IMR-90 (cell line): ENCODE measurements around the gene MIER2. TPM values are rescaled to one million over a fixed set of nuclear protein-coding genes. Genes with fewer than 3 reads are reported as not detected.

ENCODE experiments used
- ATAC-seq: fragments of 200-7000 bp; cut with Tn5 transposase; 2 replicates; pipeline ENCODE4 v1.9.1; 2020; ENCODE audit warnings: low read depth, mild to moderate bottlenecking, moderate library complexity
- BruUV-seq: library from RNA; stranded (reverse); fragments of 400-500 nt; replicated peaks from 2 replicates; lab custom pipeline; 2021; lab: Mats Ljungman, UMichigan
- CTCF ChIA-PET: fragments of 300-600 bp; formaldehyde crosslinking; extraction: SDS; loops from one replicate; lab custom pipeline; 2021; ENCODE audit warnings: antibody characterized with exemption; lab: Yijun Ruan, JAX
- POLR2A ChIA-PET: fragments of 300-600 bp; sonication (Branson Sonifier 250); formaldehyde crosslinking; loops from one replicate; lab custom pipeline; 2022; ENCODE audit warnings: antibody characterized with exemption; ENCODE audit not compliant: unreplicated experiment; lab: Charles Lee
- DNase-seq: peaks from one replicate; pipeline ENCODE4 v3.0.0; 2013
- H2AFZ ChIP-seq: replicated peaks from 2 replicates; pipeline ENCODE3; 2013; ENCODE audit warnings: low read length, mild to moderate bottlenecking; ENCODE audit not compliant: poor library complexity
- H2AK5ac ChIP-seq: 2 replicates; pipeline ENCODE4 v1.6.1; 2013; ENCODE audit warnings: low read depth, low read length, inconsistent platforms
- H2AK9ac ChIP-seq: replicated peaks from 2 replicates; pipeline ENCODE3; 2013; ENCODE audit warnings: mild to moderate bottlenecking, low read depth, low read length, moderate library complexity; ENCODE audit not compliant: poor library complexity
- H2BK120ac ChIP-seq: 2 replicates; pipeline ENCODE4 v1.6.1; 2013; ENCODE audit warnings: low read depth, low read length, inconsistent platforms
- H2BK15ac ChIP-seq: 3 replicates; pipeline ENCODE4 v1.6.1; 2013; ENCODE audit warnings: low read depth, low read length, inconsistent platforms
- H2BK20ac ChIP-seq: 2 replicates; pipeline ENCODE4 v1.6.1; 2013; ENCODE audit warnings: low read depth, mild to moderate bottlenecking, inconsistent platforms, low read length, moderate library complexity
- H2BK5ac ChIP-seq: 2 replicates; pipeline ENCODE4 v1.6.1; 2013; ENCODE audit warnings: mild to moderate bottlenecking, low read depth, low read length, inconsistent platforms; ENCODE audit not compliant: poor library complexity, severe bottlenecking
- H3K14ac ChIP-seq: replicated peaks from 2 replicates; pipeline ENCODE4 v1.6.1; 2013; ENCODE audit warnings: low read depth, low read length, inconsistent platforms
- H3K18ac ChIP-seq: 2 replicates; pipeline ENCODE4 v1.6.1; 2013; ENCODE audit warnings: low read depth, low read length, control low read depth
- H3K23ac ChIP-seq: 2 replicates; pipeline ENCODE4 v1.6.1; 2013; ENCODE audit warnings: low read depth, low read length, inconsistent platforms
- H3K27ac ChIP-seq: 2 replicates; pipeline ENCODE4 v1.5.1; 2013; ENCODE audit warnings: mild to moderate bottlenecking, control low read depth, low read length; ENCODE audit not compliant: insufficient read depth
- H3K27me3 ChIP-seq: 2 replicates; pipeline ENCODE4 v1.6.1; 2013; ENCODE audit warnings: low read length; ENCODE audit not compliant: control insufficient read depth, insufficient read depth
- H3K36me3 ChIP-seq: 2 replicates; pipeline ENCODE4 v1.6.1; 2013; ENCODE audit warnings: low read length, mixed read lengths; ENCODE audit not compliant: control insufficient read depth, insufficient read depth
- H3K4ac ChIP-seq: 2 replicates; pipeline ENCODE4 v1.6.1; 2013; ENCODE audit warnings: low read depth, low read length, inconsistent platforms
- H3K4me1 ChIP-seq: 2 replicates; pipeline ENCODE4 v1.6.1; 2013; ENCODE audit warnings: low read length, mixed read lengths; ENCODE audit not compliant: control insufficient read depth, insufficient read depth
- H3K4me2 ChIP-seq: 2 replicates; pipeline ENCODE4 v1.6.1; 2013; ENCODE audit warnings: low read depth, mild to moderate bottlenecking, control low read depth, low read length, moderate library complexity
- H3K4me3 ChIP-seq: 2 replicates; pipeline ENCODE4 v1.5.1; 2013; ENCODE audit warnings: low read depth, mild to moderate bottlenecking, control low read depth, low read length, moderate library complexity; ENCODE audit not compliant: insufficient read depth
- H3K56ac ChIP-seq: 2 replicates; pipeline ENCODE4 v1.6.1; 2013; ENCODE audit warnings: low read length, inconsistent platforms; ENCODE audit not compliant: insufficient read depth; ENCODE audit errors: extremely low read depth
- H3K79me1 ChIP-seq, 2 experiments: 2 replicates each; pipeline ENCODE4 v1.6.1; 2013; ENCODE audit warnings: low read length in 2 of 2, inconsistent platforms in 1 of 2, low read depth in 1 of 2
- H3K9ac ChIP-seq: 2 replicates; pipeline ENCODE4 v1.6.1; 2013; ENCODE audit warnings: low read depth, low read length, control low read depth
- H3K9me1 ChIP-seq: 2 replicates; pipeline ENCODE4 v1.6.1; 2013; ENCODE audit warnings: low read length, inconsistent platforms; ENCODE audit not compliant: insufficient read depth
- H3K9me3 ChIP-seq: 2 replicates; pipeline ENCODE4 v1.6.1; 2013; ENCODE audit warnings: low read length; ENCODE audit not compliant: control insufficient read depth, insufficient read depth
- H4K20me1 ChIP-seq: 2 replicates; pipeline ENCODE4 v1.6.1; 2013; ENCODE audit warnings: low read length, inconsistent platforms; ENCODE audit not compliant: insufficient read depth
- H4K5ac ChIP-seq: 2 replicates; pipeline ENCODE4 v1.6.1; 2013; ENCODE audit warnings: mild to moderate bottlenecking, low read depth, low read length, control low read depth
- H4K8ac ChIP-seq, 2 experiments: 2 replicates each; pipeline ENCODE4 v1.6.1; 2013; ENCODE audit warnings: low read depth in 2 of 2, low read length in 2 of 2, control low read depth in 1 of 2, inconsistent platforms in 1 of 2
- H4K91ac ChIP-seq: 2 replicates; pipeline ENCODE4 v1.6.1; 2013; ENCODE audit warnings: low read depth, low read length, inconsistent platforms; ENCODE audit not compliant: insufficient read depth
- BHLHE40 ChIP-seq: fragments of 150-350 bp; IDR thresholded peaks from 2 replicates; pipeline ENCODE4 v1.6.1; 2016; ENCODE audit warnings: mild to moderate bottlenecking, low read depth, low read length
- FOS ChIP-seq: fragments of 150-350 bp; IDR thresholded peaks from 2 replicates; pipeline ENCODE4 v1.6.1; 2016; ENCODE audit warnings: low read depth, low read length
- MAFK ChIP-seq: IDR thresholded peaks from 2 replicates; pipeline ENCODE4 v1.6.1; 2012; ENCODE audit warnings: low read depth, low read length, improper control_type of control experiment
- MXI1 ChIP-seq: IDR thresholded peaks from 2 replicates; pipeline ENCODE4 v1.6.1; 2012; ENCODE audit warnings: low read depth, mild to moderate bottlenecking, low read length, moderate library complexity, borderline replicate concordance
- NFE2L2 ChIP-seq: fragments of 150-350 bp; IDR thresholded peaks from 2 replicates; pipeline ENCODE4 v1.6.1; 2016; ENCODE audit warnings: low read depth, mild to moderate bottlenecking, low read length
- RCOR1 ChIP-seq: IDR thresholded peaks from 2 replicates; pipeline ENCODE4 v1.6.1; 2012; ENCODE audit warnings: mild to moderate bottlenecking, low read length, improper control_type of control experiment; ENCODE audit not compliant: insufficient replicate concordance
- RFX5 ChIP-seq: IDR thresholded peaks from 2 replicates; pipeline ENCODE4 v1.8.0; 2012; ENCODE audit warnings: low read depth, mild to moderate bottlenecking, low read length, moderate library complexity
- SMC3 ChIP-seq: fragments of 150-350 bp; IDR thresholded peaks from 2 replicates; pipeline ENCODE4 v1.6.1; 2016; ENCODE audit warnings: low read depth, mild to moderate bottlenecking, antibody characterized with exemption, low read length, moderate library complexity
- WGBS, 2 experiments: methylation state at CpG; one replicate each; pipeline versions ENCODE4 v1.1.5 to v1.1.7; 2013; ENCODE audit warnings: missing lambda C conversion rate in 2 of 2; ENCODE audit not compliant: insufficient read length in 1 of 2; ENCODE audit errors: extremely low coverage in 2 of 2; 5-methylcytosine and 5-hydroxymethylcytosine counted together
- dilution Hi-C: fragments of 300-500 bp; cut with HindIII; formaldehyde crosslinking; loops from one replicate; pipeline ENCODE4 v1.14.3; 2018; ENCODE audit warnings: low sequenced_read_pairs; ENCODE audit not compliant: unreplicated experiment
- in situ Hi-C: fragments of 300-500 bp; cut with MboI; formaldehyde crosslinking; loops from 3 replicates; pipeline ENCODE4 v1.14.3; 2019; ENCODE audit warnings: low sequenced_read_pairs, inconsistent platforms, mixed read lengths
- intact Hi-C: fragments of 100-400 bp; cut with micrococcal nuclease; formaldehyde crosslinking; loops from 2 replicates; pipeline ENCODE4 v1.10.0; 2022
- polyA plus RNA-seq, 3 experiments: library from polyadenylated mRNA; depleted of rRNA; stranded (reverse); fragments of >200 nt; gene quantifications; 2 replicates each; pipeline ENCODE4 v1.2.3, GENCODE V29; 2012; ENCODE audit warnings: low replicate concordance in 1 of 3
- total RNA-seq: library from RNA; depleted of rRNA; stranded (reverse); fragments of >200 nt; gene quantifications from 2 replicates; pipeline ENCODE4 v1.2.3, GENCODE V29; 2012
- TF ChIP-seq, protein P1 (sequence below): fragments of 150-350 bp; IDR thresholded peaks from 2 replicates; pipeline ENCODE4 v1.6.1; 2017; ENCODE audit warnings: mild to moderate bottlenecking, antibody characterized with exemption, low read length, low read depth
- TF ChIP-seq, protein P2 (sequence below): fragments of 150-350 bp; IDR thresholded peaks from 2 replicates; pipeline ENCODE4 v1.6.1; 2016; ENCODE audit warnings: low read depth, mild to moderate bottlenecking, low read length, moderate library complexity, borderline replicate concordance
- TF ChIP-seq, protein P3 (sequence below): conservative IDR thresholded peaks from 2 replicates; pipeline ENCODE4 v1.5.1; 2012; ENCODE audit warnings: mild to moderate bottlenecking, low read depth, low read length, improper control_type of control experiment

The MIER2 gene
- total and polyA plus RNA-seq, 2 of the 4 experiments (the other 2 are of a cell fraction): 28.0 to 28.4 TPM

DNA sequence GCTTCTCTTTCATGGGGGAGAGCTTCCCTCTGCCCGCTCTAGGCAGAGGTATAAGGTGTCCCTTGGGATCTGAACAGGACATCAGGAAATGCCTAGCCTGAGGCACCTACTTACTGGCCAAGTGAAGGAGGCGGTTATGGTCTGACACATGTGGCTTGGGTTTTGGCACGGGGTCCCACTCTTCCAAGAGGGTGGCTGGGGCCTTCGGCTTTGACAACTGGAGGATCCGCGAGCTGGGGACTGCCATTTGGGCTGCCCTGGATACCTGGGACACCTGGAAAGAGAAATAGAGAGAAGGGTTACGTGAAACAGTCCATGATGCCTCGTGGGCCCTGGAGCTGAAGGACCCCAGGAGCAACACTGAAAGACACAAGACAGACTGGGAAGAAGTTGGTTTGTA, 22.4 kb upstream of the MIER2 start:
- WGBS, 2 experiments: 90% methylated on average over 4 of the region's 8 CpGs; no CpG with 5 or more reads in 1 of the 2 experiments
- peaks cover 8% of the 10 kb centered on the region for H3K9me3 ChIP-seq

More for the DNA sequence above, 22.4 kb upstream of the MIER2 start:
- no peak overlapping the region for H2AK5ac ChIP-seq
- H4K5ac ChIP-seq: no peak overlapping the region
- ATAC-seq (no peak), DNase-seq (no peak)
- H3K36me3 ChIP-seq: no peaks in the 10 kb centered on the region
- no peak overlapping the region for H3K4me2 ChIP-seq
- H3K56ac ChIP-seq: no peak overlapping the region
- no peak overlapping the region for H2BK5ac ChIP-seq
- no peak overlapping the region for H3K4ac ChIP-seq
- H2BK20ac ChIP-seq: no peak overlapping the region
- H3K79me1 ChIP-seq: no peaks in the 10 kb centered on the region
- no peak overlapping the region for H3K27ac ChIP-seq
- H2BK15ac ChIP-seq: no peak overlapping the region
- H3K4me1 ChIP-seq: no peaks in the 10 kb centered on the region
- H2BK120ac ChIP-seq: no peak overlapping the region
- dilution Hi-C loops (no loop called here), in situ Hi-C loops (no loop called here), intact Hi-C loops (no loop called here)
- H2AFZ ChIP-seq: no peak overlapping the region
- ChIA-PET POLR2A (no interaction called here), CTCF (no interaction called here)
- no peak overlapping the region for H3K14ac ChIP-seq
- no peak overlapping the region for H3K9ac ChIP-seq
- no peak overlapping the region for H3K23ac ChIP-seq
- H2AK9ac ChIP-seq: no peak overlapping the region
- H4K20me1 ChIP-seq: no peaks in the 10 kb centered on the region
- no peak overlapping the region for H4K8ac ChIP-seq
- H3K18ac ChIP-seq: no peak overlapping the region
- H3K27me3 ChIP-seq: peaks cover 36% of the 10 kb centered on the region
- BruUV-seq: no TSS peak
- TF ChIP-seq SMC3 (no peak), MAFK (no peak), NFE2L2 (no peak), RCOR1 (no peak), BHLHE40 (no peak), FOS (no peak), MXI1 (no peak), RFX5 (no peak)
- TF ChIP-seq, protein P1, sequence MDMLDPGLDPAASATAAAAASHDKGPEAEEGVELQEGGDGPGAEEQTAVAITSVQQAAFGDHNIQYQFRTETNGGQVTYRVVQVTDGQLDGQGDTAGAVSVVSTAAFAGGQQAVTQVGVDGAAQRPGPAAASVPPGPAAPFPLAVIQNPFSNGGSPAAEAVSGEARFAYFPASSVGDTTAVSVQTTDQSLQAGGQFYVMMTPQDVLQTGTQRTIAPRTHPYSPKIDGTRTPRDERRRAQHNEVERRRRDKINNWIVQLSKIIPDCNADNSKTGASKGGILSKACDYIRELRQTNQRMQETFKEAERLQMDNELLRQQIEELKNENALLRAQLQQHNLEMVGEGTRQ: no peak
- TF ChIP-seq, protein P2, sequence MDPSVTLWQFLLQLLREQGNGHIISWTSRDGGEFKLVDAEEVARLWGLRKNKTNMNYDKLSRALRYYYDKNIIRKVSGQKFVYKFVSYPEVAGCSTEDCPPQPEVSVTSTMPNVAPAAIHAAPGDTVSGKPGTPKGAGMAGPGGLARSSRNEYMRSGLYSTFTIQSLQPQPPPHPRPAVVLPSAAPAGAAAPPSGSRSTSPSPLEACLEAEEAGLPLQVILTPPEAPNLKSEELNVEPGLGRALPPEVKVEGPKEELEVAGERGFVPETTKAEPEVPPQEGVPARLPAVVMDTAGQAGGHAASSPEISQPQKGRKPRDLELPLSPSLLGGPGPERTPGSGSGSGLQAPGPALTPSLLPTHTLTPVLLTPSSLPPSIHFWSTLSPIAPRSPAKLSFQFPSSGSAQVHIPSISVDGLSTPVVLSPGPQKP: no peak
- TF ChIP-seq, protein P3, sequence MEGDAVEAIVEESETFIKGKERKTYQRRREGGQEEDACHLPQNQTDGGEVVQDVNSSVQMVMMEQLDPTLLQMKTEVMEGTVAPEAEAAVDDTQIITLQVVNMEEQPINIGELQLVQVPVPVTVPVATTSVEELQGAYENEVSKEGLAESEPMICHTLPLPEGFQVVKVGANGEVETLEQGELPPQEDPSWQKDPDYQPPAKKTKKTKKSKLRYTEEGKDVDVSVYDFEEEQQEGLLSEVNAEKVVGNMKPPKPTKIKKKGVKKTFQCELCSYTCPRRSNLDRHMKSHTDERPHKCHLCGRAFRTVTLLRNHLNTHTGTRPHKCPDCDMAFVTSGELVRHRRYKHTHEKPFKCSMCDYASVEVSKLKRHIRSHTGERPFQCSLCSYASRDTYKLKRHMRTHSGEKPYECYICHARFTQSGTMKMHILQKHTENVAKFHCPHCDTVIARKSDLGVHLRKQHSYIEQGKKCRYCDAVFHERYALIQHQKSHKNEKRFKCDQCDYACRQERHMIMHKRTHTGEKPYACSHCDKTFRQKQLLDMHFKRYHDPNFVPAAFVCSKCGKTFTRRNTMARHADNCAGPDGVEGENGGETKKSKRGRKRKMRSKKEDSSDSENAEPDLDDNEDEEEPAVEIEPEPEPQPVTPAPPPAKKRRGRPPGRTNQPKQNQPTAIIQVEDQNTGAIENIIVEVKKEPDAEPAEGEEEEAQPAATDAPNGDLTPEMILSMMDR: no peak
- no peak overlapping the region for H3K4me3 ChIP-seq
- no peaks in the 10 kb centered on the region for H3K9me1 ChIP-seq
- H4K91ac ChIP-seq: no peak overlapping the region
